H9 (cell line): ENCODE data around the gene UST. TPM values are rescaled to one million over a fixed set of nuclear protein-coding genes. Genes with fewer than 3 reads are reported as not detected.
"Not testable (repeated sequence)": the region's sequence is repeated elsewhere in the genome, so short reads cannot be mapped to it uniquely, and the experiment has no call there.

ENCODE experiments used
- DNase-seq: peaks from one replicate; pipeline ENCODE4 v3.0.0-alpha.2; 2017
- H2AFZ ChIP-seq: one replicate; pipeline ENCODE4 v1.6.1; 2013; ENCODE audit warnings: mild to moderate bottlenecking, low read length, control low read depth, moderate library complexity
- H2AK5ac ChIP-seq: 2 replicates; pipeline ENCODE4 v1.6.1; 2013; ENCODE audit warnings: low read length, control low read depth, mixed read lengths; ENCODE audit not compliant: insufficient read length
- H2BK120ac ChIP-seq: one replicate; pipeline ENCODE4 v1.6.1; 2013; ENCODE audit warnings: low read depth, mild to moderate bottlenecking, low read length, control low read depth, inconsistent platforms; ENCODE audit not compliant: poor library complexity, severe bottlenecking
- H2BK12ac ChIP-seq: 2 replicates; pipeline ENCODE4 v1.6.1; 2013; ENCODE audit warnings: low read length, control low read depth, mixed read lengths, low read depth; ENCODE audit not compliant: insufficient read length
- H2BK15ac ChIP-seq: 2 replicates; pipeline ENCODE4 v1.6.1; 2013; ENCODE audit warnings: low read depth, low read length, control low read depth
- H2BK20ac ChIP-seq: one replicate; pipeline ENCODE4 v1.6.1; 2013; ENCODE audit warnings: low read depth, mild to moderate bottlenecking, low read length, control low read depth, inconsistent platforms; ENCODE audit not compliant: poor library complexity, severe bottlenecking
- H2BK5ac ChIP-seq: 2 replicates; pipeline ENCODE4 v1.6.1; 2013; ENCODE audit warnings: low read length, control low read depth, mixed read lengths; ENCODE audit not compliant: insufficient read length
- H3K14ac ChIP-seq: 2 replicates; pipeline ENCODE4 v1.6.1; 2013; ENCODE audit warnings: low read length, control low read depth; ENCODE audit not compliant: insufficient read depth
- H3K18ac ChIP-seq: 2 replicates; pipeline ENCODE4 v1.6.1; 2013; ENCODE audit warnings: low read depth, mild to moderate bottlenecking, mixed read lengths, low read length, control low read depth; ENCODE audit not compliant: insufficient read length
- H3K23ac ChIP-seq: 2 replicates; pipeline ENCODE4 v1.6.1; 2013; ENCODE audit warnings: low read length, control low read depth, mixed read lengths, low read depth; ENCODE audit not compliant: insufficient read length
- H3K23me2 ChIP-seq: 2 replicates; pipeline ENCODE4 v1.6.1; 2013; ENCODE audit warnings: low read depth, mild to moderate bottlenecking, mixed read lengths, low read length, control low read depth; ENCODE audit not compliant: insufficient read length, poor library complexity, severe bottlenecking
- H3K27ac ChIP-seq: 2 replicates; pipeline ENCODE4 v1.5.1; 2013; ENCODE audit warnings: low read length, control low read depth, mixed read lengths, low read depth; ENCODE audit not compliant: insufficient read length
- H3K27me3 ChIP-seq: 2 replicates; pipeline ENCODE4 v1.6.1; 2013; ENCODE audit warnings: low read length, control low read depth, inconsistent platforms; ENCODE audit not compliant: insufficient read depth
- H3K4ac ChIP-seq: 2 replicates; pipeline ENCODE4 v1.6.1; 2013; ENCODE audit warnings: low read depth, mild to moderate bottlenecking, control low read depth, inconsistent platforms, low read length, moderate library complexity
- H3K4me1 ChIP-seq: 2 replicates; pipeline ENCODE4 v1.6.1; 2013; ENCODE audit warnings: low read length, control low read depth, inconsistent platforms; ENCODE audit not compliant: insufficient read depth
- H3K4me2 ChIP-seq: 2 replicates; pipeline ENCODE4 v1.6.1; 2013; ENCODE audit warnings: low read length, control low read depth, mixed read lengths; ENCODE audit not compliant: insufficient read length, insufficient read depth
- H3K56ac ChIP-seq: 2 replicates; pipeline ENCODE4 v1.6.1; 2013; ENCODE audit warnings: low read depth, mild to moderate bottlenecking, mixed read lengths, low read length, control low read depth; ENCODE audit not compliant: insufficient read length
- H3K79me1 ChIP-seq: 2 replicates; pipeline ENCODE4 v1.6.1; 2013; ENCODE audit warnings: low read depth, mild to moderate bottlenecking, moderate library complexity, low read length, control low read depth, inconsistent platforms; ENCODE audit not compliant: insufficient read depth, poor library complexity, severe bottlenecking
- H3K79me2 ChIP-seq: 2 replicates; pipeline ENCODE4 v1.6.1; 2013; ENCODE audit warnings: low read length, control low read depth, inconsistent platforms; ENCODE audit not compliant: insufficient read depth
- H3K9ac ChIP-seq: 2 replicates; pipeline ENCODE4 v1.6.1; 2013; ENCODE audit warnings: low read length, control low read depth, mixed read lengths; ENCODE audit not compliant: insufficient read length; ENCODE audit errors: extremely low read depth
- H3K9me3 ChIP-seq: one replicate; pipeline ENCODE4 v1.6.1; 2013; ENCODE audit warnings: low read depth, low read length, inconsistent platforms; ENCODE audit not compliant: control insufficient read depth
- H3T11ph ChIP-seq: one replicate; pipeline ENCODE4 v1.6.1; 2013; ENCODE audit warnings: mild to moderate bottlenecking, low read length, control low read depth, inconsistent platforms
- H4K20me1 ChIP-seq: one replicate; pipeline ENCODE4 v1.6.1; 2013; ENCODE audit not compliant: control insufficient read depth, insufficient read length, insufficient read depth
- H4K5ac ChIP-seq: 2 replicates; pipeline ENCODE4 v1.6.1; 2013; ENCODE audit warnings: low read depth, mild to moderate bottlenecking, mixed read lengths, low read length, control low read depth; ENCODE audit not compliant: insufficient read length
- H4K8ac ChIP-seq: replicated peaks from 2 replicates; pipeline ENCODE4 v1.6.1; 2013; ENCODE audit warnings: low read length, control low read depth, mixed read lengths, low read depth; ENCODE audit not compliant: insufficient read length
- H4K91ac ChIP-seq: 2 replicates; pipeline ENCODE4 v1.6.1; 2013; ENCODE audit warnings: low read depth, mild to moderate bottlenecking, moderate library complexity, mixed read lengths, low read length, control low read depth; ENCODE audit not compliant: insufficient read length
- H3K27ac Mint-ChIP-seq, 3 experiments: 2 replicates in 2 of 3; 3 replicates in 1 of 3; pipeline ENCODE4 v1.8.0; 2020 to 2021; ENCODE audit warnings: mixed read lengths in 3 of 3, mild to moderate bottlenecking in 1 of 3, moderate library complexity in 1 of 3
- H3K27me3 Mint-ChIP-seq: 2 replicates; pipeline ENCODE4 v1.8.0; 2021; ENCODE audit warnings: low read depth, mild to moderate bottlenecking, moderate library complexity, mixed read lengths
- H3K36me3 Mint-ChIP-seq, 3 experiments: 2 replicates in 2 of 3; 3 replicates in 1 of 3; pipeline ENCODE4 v1.8.0; 2020 to 2021; ENCODE audit warnings: low read depth in 3 of 3, mixed read lengths in 3 of 3; ENCODE audit not compliant: insufficient read depth in 1 of 3
- H3K4me1 Mint-ChIP-seq, 2 experiments: 2 replicates each; pipeline ENCODE4 v1.8.0; 2020; ENCODE audit warnings: mixed read lengths in 2 of 2
- H3K4me3 Mint-ChIP-seq, 2 experiments: 2 replicates in 1 of 2; 3 replicates in 1 of 2; pipeline ENCODE4 v1.8.0; 2020 to 2021; ENCODE audit warnings: mild to moderate bottlenecking in 2 of 2, mixed read lengths in 2 of 2, moderate library complexity in 1 of 2
- H3K9me3 Mint-ChIP-seq, 2 experiments: 2 replicates in 1 of 2; 3 replicates in 1 of 2; pipeline ENCODE4 v1.8.0; 2020; ENCODE audit warnings: mild to moderate bottlenecking in 2 of 2, mixed read lengths in 2 of 2, moderate library complexity in 1 of 2
- CTCF ChIP-seq: fragments of 200-600 bp; sonication (generic); conservative IDR thresholded peaks from 3 replicates; pipeline ENCODE4 v1.8.0; 2021; ENCODE audit warnings: antibody characterized with exemption, mild to moderate bottlenecking
- WGBS: extraction: QIAGEN DNeasy Blood & Tissue Kit; methylation state at CpG from one replicate; pipeline ENCODE4 v1.1.7; 2013; ENCODE audit warnings: missing lambda C conversion rate, low lambda C conversion rate, mixed read lengths; ENCODE audit not compliant: insufficient read length; ENCODE audit errors: extremely low coverage; 5-methylcytosine and 5-hydroxymethylcytosine counted together
- total RNA-seq: library from RNA; stranded (reverse); gene quantifications from 2 replicates; pipeline ENCODE4 v1.2.1, GENCODE V29; 2021

Gene UST
- total RNA-seq, 1 experiment from 2014 or later: 14.4 TPM

DNA sequence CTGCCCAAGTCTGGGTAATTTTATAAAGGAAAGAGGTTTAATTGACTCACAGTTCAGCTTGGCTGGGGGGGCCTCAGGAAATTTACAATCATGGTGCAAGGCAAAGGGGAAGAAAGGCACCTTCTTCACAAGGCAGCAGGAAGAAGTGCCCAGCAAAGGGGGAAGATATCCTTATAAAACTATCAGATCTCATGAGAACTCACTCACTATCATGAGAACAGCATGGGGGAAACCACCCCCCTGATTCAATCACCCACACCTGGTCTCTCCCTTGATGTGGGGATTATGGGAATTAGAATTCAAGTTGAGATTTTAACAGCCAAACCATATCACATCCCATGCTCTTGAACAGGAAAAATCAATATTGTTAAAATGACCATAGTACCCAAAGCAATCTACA, 355.5 kb downstream of the UST start:
- no peak overlapping the region for H3K18ac ChIP-seq
- TF ChIP-seq CTCF: no peak

DNA sequence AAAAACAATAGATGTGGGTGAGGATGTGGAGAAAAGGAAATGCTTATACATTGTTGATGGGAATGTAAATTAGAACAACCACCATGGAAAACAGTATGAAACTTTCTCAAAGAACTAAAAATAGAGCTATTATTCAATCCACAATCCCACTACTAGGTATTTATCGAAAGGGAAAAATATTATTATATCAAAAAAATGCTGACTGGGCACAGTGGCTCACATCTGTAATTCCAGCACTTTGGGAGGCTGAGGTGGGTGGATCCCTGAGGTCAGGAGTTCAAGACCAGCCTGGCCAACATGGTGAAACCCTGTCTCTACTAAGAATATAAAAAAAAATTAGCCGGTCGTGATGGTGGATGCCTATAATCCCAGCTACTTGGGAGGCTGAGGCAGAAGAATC, 357.1 kb downstream of the UST start:
- H3K27me3 ChIP-seq, H3K23me2 ChIP-seq, H2AFZ ChIP-seq, H3K27me3 Mint-ChIP-seq, H3K23ac ChIP-seq, H3K9ac ChIP-seq, H4K91ac ChIP-seq, H2BK15ac ChIP-seq, H3K79me1 ChIP-seq, H3K79me2 ChIP-seq, H3K27ac Mint-ChIP-seq, H4K8ac ChIP-seq, DNase-seq, H3K9me3 ChIP-seq, H3T11ph ChIP-seq, H2BK20ac ChIP-seq, H4K5ac ChIP-seq, H4K20me1 ChIP-seq, H3K18ac ChIP-seq, H3K4me3 Mint-ChIP-seq, H2BK5ac ChIP-seq, H3K27ac ChIP-seq, H3K4me1 Mint-ChIP-seq, H3K9me3 Mint-ChIP-seq, H3K56ac ChIP-seq, H2BK12ac ChIP-seq, H3K36me3 Mint-ChIP-seq, H3K14ac ChIP-seq, H2BK120ac ChIP-seq, H3K4ac ChIP-seq, H3K4me2 ChIP-seq, H3K4me1 ChIP-seq, H2AK5ac ChIP-seq: not testable (repeated sequence)
- no CpG with 5 or more reads among the region's 3 CpGs for WGBS

More for the DNA sequence above, 355.5 kb downstream of the UST start:
- Mint-ChIP-seq H3K4me3 (no peak overlapping the region), H3K36me3 (peaks cover 0 to 16% (median 2%) of the 10 kb centered on the region in 3 experiments; a peak in 5 of 7 replicates), H3K27ac (no peak overlapping the region), H3K27me3 (no peaks in the 10 kb centered on the region; the same call in none of the 2 replicates), H3K9me3 (peaks cover 14 to 21% of the 10 kb centered on the region in 2 experiments; a peak in 4 of 5 replicates), H3K4me1 (no peaks in the 10 kb centered on the region)
- H4K8ac ChIP-seq: no peak overlapping the region
- no peaks in the 10 kb centered on the region for H3K27me3 ChIP-seq
- no peaks in the 10 kb centered on the region for H3K79me2 ChIP-seq
- H2BK5ac ChIP-seq: no peak overlapping the region
- no peak overlapping the region for H3K27ac ChIP-seq
- H3T11ph ChIP-seq: no peak overlapping the region
- no peak overlapping the region for H2BK15ac ChIP-seq
- no peak for DNase-seq
- no peak overlapping the region for H3K4me2 ChIP-seq
- H2BK20ac ChIP-seq: no peak overlapping the region
- no peak overlapping the region for H3K14ac ChIP-seq
- H3K4me1 ChIP-seq: no peaks in the 10 kb centered on the region
- no peak overlapping the region for H3K23ac ChIP-seq
- no peak overlapping the region for H3K56ac ChIP-seq
- H3K79me1 ChIP-seq: no peaks in the 10 kb centered on the region
- H2AFZ ChIP-seq: no peak overlapping the region
- no peak overlapping the region for H4K5ac ChIP-seq
- H2BK120ac ChIP-seq: no peak overlapping the region
- no peak overlapping the region for H2BK12ac ChIP-seq
- no peak overlapping the region for H4K91ac ChIP-seq
- no peaks in the 10 kb centered on the region for H3K9me3 ChIP-seq
- no peak overlapping the region for H2AK5ac ChIP-seq
- H3K9ac ChIP-seq: no peak overlapping the region
- H4K20me1 ChIP-seq: no peaks in the 10 kb centered on the region
- no peak overlapping the region for H3K4ac ChIP-seq
- H3K23me2 ChIP-seq: no peaks in the 10 kb centered on the region
